Measurements from ENCODE around the gene TRIM14. TPM values are rescaled to one million over a fixed set of nuclear protein-coding genes. Genes with fewer than 3 reads are reported as not detected.

The TRIM14 gene
- 8.1 TPM for polyA plus RNA-seq (2013, experiment 1 of 2)
- polyA plus RNA-seq (2013, experiment 2 of 2), result 8.1 TPM

GRCh38 chr9:98118640-98119601 lies at the start of gene TRIM14:
Gene TRIM14 (minus strand): TSS chr9:98119222. CDS start chr9:98119188, 34 bp downstream.
- Histone ChIP-seq H2BK15ac (ENCODE audit: low read depth, poor library complexity, severe bottlenecking) (peak within 1 kb of the TSS; percentile 45), H3K27ac (ENCODE audit: low read length, poor library complexity, severe bottlenecking) (no peak within 1 kb of the TSS), H2BK120ac (ENCODE audit: low read depth, low read length) (no peak within 1 kb of the TSS), H2BK5ac (ENCODE audit: low read depth, low read length, poor library complexity, severe bottlenecking) (no peak within 1 kb of the TSS), H3K23ac (ENCODE audit: low read length in 2 of 2) (peak within 1 kb of the TSS in 1 of 2 experiments; percentile 35), H3K9me3 (ENCODE audit: control insufficient read depth, low read length) (no peaks in the 10 kb centered on the region), H3K27me3 (ENCODE audit: control insufficient read depth in 1 of 2, insufficient read depth in 1 of 2, low read length in 2 of 2) (peaks cover 0 to 20% of the 10 kb centered on the region in 2 experiments), H3K4ac (ENCODE audit: low read depth in 1 of 2, low read length in 2 of 2) (peak within 1 kb of the TSS; percentile 54 to 70), H3K4me3 (ENCODE audit: insufficient read depth in 1 of 2, low read depth in 1 of 2, low read length in 2 of 2) (peak within 1 kb of the TSS; percentile 79 to 83), H4K8ac (ENCODE audit: low read length) (peak within 1 kb of the TSS; percentile 88), H3K36me3 (ENCODE audit: control insufficient read depth in 1 of 2, insufficient read depth in 2 of 2, low read depth in 1 of 2, low read length in 2 of 2) (no peaks in the 10 kb centered on the region), H3K4me1 (ENCODE audit: control insufficient read depth, insufficient read depth, low read depth, low read length) (peaks cover 7% of the 10 kb centered on the region), H3K9ac (ENCODE audit: low read length) (peak within 1 kb of the TSS; percentile 51), H2AK5ac (ENCODE audit: low read length, severe bottlenecking) (no peak within 1 kb of the TSS), H3K14ac (ENCODE audit: low read length in 2 of 2) (peak within 1 kb of the TSS in 1 of 2 experiments; percentile 80), H2BK12ac (ENCODE audit: low read length in 2 of 2) (peak within 1 kb of the TSS in 1 of 2 experiments; percentile 81), H3K18ac (ENCODE audit: low read depth in 1 of 2, low read length in 2 of 2) (peak within 1 kb of the TSS; percentile 75 to 95), H3K4me2 (ENCODE audit: low read length, poor library complexity, severe bottlenecking) (peak within 1 kb of the TSS; percentile 96), H2AFZ (ENCODE audit: low read depth, low read length) (peak within 1 kb of the TSS; percentile 96), H4K91ac (ENCODE audit: low read length) (peak within 1 kb of the TSS; percentile 64), H3K79me1 (replicated peaks; ENCODE audit: low read length, poor library complexity, severe bottlenecking) (no peaks in the 10 kb centered on the region)
- WGBS, result 7% methylated on average over 66 of the region's 71 CpGs
- DNase-seq, result peak; percentile 75

- H3K4me1 ChIP-seq (ENCODE audit: control insufficient read depth, insufficient read depth, low read depth, low read length), result peaks cover 3% of the 10 kb centered on the region
- H3K9me3 ChIP-seq (ENCODE audit: control insufficient read depth, low read length), result no peaks in the 10 kb centered on the region
- H2BK15ac ChIP-seq (ENCODE audit: low read depth, poor library complexity, severe bottlenecking), result no peak overlapping the region
- no peak overlapping the region for H2BK5ac ChIP-seq (ENCODE audit: low read depth, low read length, poor library complexity, severe bottlenecking)
- H2AFZ ChIP-seq (ENCODE audit: low read depth, low read length), result peak overlapping the region; percentile 11
- H3K27ac ChIP-seq (ENCODE audit: low read length, poor library complexity, severe bottlenecking), result no peak overlapping the region
- peaks cover 0 to 54% of the 10 kb centered on the region in 2 experiments for H3K27me3 ChIP-seq (ENCODE audit: control insufficient read depth in 1 of 2, insufficient read depth in 1 of 2, low read length in 2 of 2)
- H3K4ac ChIP-seq (ENCODE audit: low read depth in 1 of 2, low read length in 2 of 2), result peak overlapping the region in 1 of 2 experiments; percentile 46
- no peak overlapping the region for H2BK12ac ChIP-seq (ENCODE audit: low read length in 2 of 2)
- no peak overlapping the region for H3K4me3 ChIP-seq (ENCODE audit: insufficient read depth in 1 of 2, low read depth in 1 of 2, low read length in 2 of 2)
- H4K8ac ChIP-seq (ENCODE audit: low read length), result no peak overlapping the region
- H3K23ac ChIP-seq (ENCODE audit: low read length in 2 of 2), result no peak overlapping the region
- 74% methylated on average over 3 of the region's 3 CpGs for WGBS
- H4K91ac ChIP-seq (ENCODE audit: low read length), result no peak overlapping the region
- H3K36me3 ChIP-seq (ENCODE audit: control insufficient read depth in 1 of 2, insufficient read depth in 2 of 2, low read depth in 1 of 2, low read length in 2 of 2), result no peaks in the 10 kb centered on the region
- peak overlapping the region in 1 of 2 experiments; percentile 69 for H3K18ac ChIP-seq (ENCODE audit: low read depth in 1 of 2, low read length in 2 of 2)
- no peak overlapping the region for H3K14ac ChIP-seq (ENCODE audit: low read length in 2 of 2)
- H3K9ac ChIP-seq (ENCODE audit: low read length), result no peak overlapping the region
- no peak overlapping the region for H2BK120ac ChIP-seq (ENCODE audit: low read depth, low read length)
- no peaks in the 10 kb centered on the region for H3K79me1 ChIP-seq (replicated peaks; ENCODE audit: low read length, poor library complexity, severe bottlenecking)
- DNase-seq, result no peak
- H3K4me2 ChIP-seq (ENCODE audit: low read length, poor library complexity, severe bottlenecking), result no peak overlapping the region
- H2AK5ac ChIP-seq (ENCODE audit: low read length, severe bottlenecking), result no peak overlapping the region
These were observed 49.2 kb upstream of the TRIM14 start for GRCh38 chr9:98168153-98168780.

- Histone ChIP-seq H3K18ac (ENCODE audit: low read depth in 1 of 2, low read length in 2 of 2) (no peak overlapping the region), H3K4ac (ENCODE audit: low read depth in 1 of 2, low read length in 2 of 2) (no peak overlapping the region), H3K14ac (ENCODE audit: low read length in 2 of 2) (no peak overlapping the region), H2BK120ac (ENCODE audit: low read depth, low read length) (no peak overlapping the region), H3K27ac (ENCODE audit: low read length, poor library complexity, severe bottlenecking) (no peak overlapping the region), H3K36me3 (ENCODE audit: control insufficient read depth in 1 of 2, insufficient read depth in 2 of 2, low read depth in 1 of 2, low read length in 2 of 2) (no peaks in the 10 kb centered on the region), H4K8ac (ENCODE audit: low read length) (no peak overlapping the region), H3K4me3 (ENCODE audit: insufficient read depth in 1 of 2, low read depth in 1 of 2, low read length in 2 of 2) (no peak overlapping the region), H3K4me2 (ENCODE audit: low read length, poor library complexity, severe bottlenecking) (no peak overlapping the region), H3K79me1 (replicated peaks; ENCODE audit: low read length, poor library complexity, severe bottlenecking) (no peaks in the 10 kb centered on the region), H3K23ac (ENCODE audit: low read length in 2 of 2) (no peak overlapping the region), H2AFZ (ENCODE audit: low read depth, low read length) (no peak overlapping the region), H4K91ac (ENCODE audit: low read length) (no peak overlapping the region), H2BK15ac (ENCODE audit: low read depth, poor library complexity, severe bottlenecking) (no peak overlapping the region), H2AK5ac (ENCODE audit: low read length, severe bottlenecking) (no peak overlapping the region), H3K4me1 (ENCODE audit: control insufficient read depth, insufficient read depth, low read depth, low read length) (peaks cover 3% of the 10 kb centered on the region), H2BK5ac (ENCODE audit: low read depth, low read length, poor library complexity, severe bottlenecking) (no peak overlapping the region), H3K27me3 (ENCODE audit: control insufficient read depth in 1 of 2, insufficient read depth in 1 of 2, low read length in 2 of 2) (peaks cover 0 to 42% of the 10 kb centered on the region in 2 experiments), H3K9me3 (ENCODE audit: control insufficient read depth, low read length) (no peaks in the 10 kb centered on the region), H2BK12ac (ENCODE audit: low read length in 2 of 2) (no peak overlapping the region), H3K9ac (ENCODE audit: low read length) (no peak overlapping the region)
- WGBS, result 84% methylated on average over 7 of the region's 7 CpGs
- no peak for DNase-seq
These were observed 45.9 kb upstream of the TRIM14 start for GRCh38 chr9:98164912-98165311.

- Histone ChIP-seq H2BK5ac (ENCODE audit: low read depth, low read length, poor library complexity, severe bottlenecking) (no peak overlapping the region), H3K23ac (ENCODE audit: low read length in 2 of 2) (no peak overlapping the region), H3K4me2 (ENCODE audit: low read length, poor library complexity, severe bottlenecking) (no peak overlapping the region), H3K79me1 (replicated peaks; ENCODE audit: low read length, poor library complexity, severe bottlenecking) (no peaks in the 10 kb centered on the region), H2BK15ac (ENCODE audit: low read depth, poor library complexity, severe bottlenecking) (no peak overlapping the region), H3K14ac (ENCODE audit: low read length in 2 of 2) (no peak overlapping the region), H2AFZ (ENCODE audit: low read depth, low read length) (no peak overlapping the region), H3K18ac (ENCODE audit: low read depth in 1 of 2, low read length in 2 of 2) (no peak overlapping the region), H3K9me3 (ENCODE audit: control insufficient read depth, low read length) (no peaks in the 10 kb centered on the region), H3K4me1 (ENCODE audit: control insufficient read depth, insufficient read depth, low read depth, low read length) (no peaks in the 10 kb centered on the region), H3K27ac (ENCODE audit: low read length, poor library complexity, severe bottlenecking) (no peak overlapping the region), H3K4me3 (ENCODE audit: insufficient read depth in 1 of 2, low read depth in 1 of 2, low read length in 2 of 2) (no peak overlapping the region), H4K8ac (ENCODE audit: low read length) (no peak overlapping the region), H3K36me3 (ENCODE audit: control insufficient read depth in 1 of 2, insufficient read depth in 2 of 2, low read depth in 1 of 2, low read length in 2 of 2) (no peaks in the 10 kb centered on the region), H3K27me3 (ENCODE audit: control insufficient read depth in 1 of 2, insufficient read depth in 1 of 2, low read length in 2 of 2) (peaks cover under 1 to 41% of the 10 kb centered on the region in 2 experiments), H2BK120ac (ENCODE audit: low read depth, low read length) (no peak overlapping the region), H4K91ac (ENCODE audit: low read length) (peak overlapping the region; percentile 22), H3K4ac (ENCODE audit: low read depth in 1 of 2, low read length in 2 of 2) (no peak overlapping the region), H2BK12ac (ENCODE audit: low read length in 2 of 2) (no peak overlapping the region), H3K9ac (ENCODE audit: low read length) (no peak overlapping the region), H2AK5ac (ENCODE audit: low read length, severe bottlenecking) (no peak overlapping the region)
- DNase-seq, result no peak
- WGBS, result 97% methylated on average over 12 of the region's 12 CpGs
These were observed 43.6 kb upstream of the TRIM14 start for GRCh38 chr9:98162613-98163012.
